PFSK-1 (cell line): ENCODE data around the gene FUT7.

Source experiments
- FOXP2 ChIP-seq: optimal IDR thresholded peaks from 2 replicates; pipeline ENCODE3; 2011; ENCODE audit warnings: borderline replicate concordance, control low read depth, inconsistent platforms; ENCODE audit not compliant: insufficient read depth; ENCODE audit errors: extremely low read length, extremely low read depth
- POLR2AphosphoS5 ChIP-seq: IDR thresholded peaks from 2 replicates; pipeline ENCODE4 v1.6.1; 2012; ENCODE audit warnings: low read depth, mild to moderate bottlenecking, control low read depth, low read length, moderate library complexity
- REST ChIP-seq, 2 experiments: IDR thresholded peaks; 2 replicates each; pipeline versions ENCODE4 v1.6.1 to v1.8.0; 2011 to 2012; ENCODE audit warnings: low read depth in 2 of 2, low read length in 2 of 2, control low read depth in 1 of 2, inconsistent platforms in 1 of 2, mild to moderate bottlenecking in 1 of 2, moderate library complexity in 1 of 2; ENCODE audit not compliant: insufficient read depth in 1 of 2
- SIN3A ChIP-seq: IDR thresholded peaks from 2 replicates; pipeline ENCODE4 v1.6.1; 2012; ENCODE audit warnings: mild to moderate bottlenecking, low read length, moderate library complexity, borderline replicate concordance; ENCODE audit not compliant: insufficient read depth
- TAF1 ChIP-seq: IDR thresholded peaks from 2 replicates; pipeline ENCODE4 v1.6.1; 2012; ENCODE audit warnings: low read length, control low read depth, borderline replicate concordance; ENCODE audit not compliant: insufficient read depth

The FUT7 gene

GRCh38 chr9:137023583-137023991 is 8.3 kb downstream of the FUT7 start:
- no peak for TF ChIP-seq SIN3A
- no peak for TF ChIP-seq REST (IDR thresholded peaks at IDR 0.05; ENCODE audit: insufficient read depth in 1 of 2, low read depth in 2 of 2, low read length in 2 of 2)
- TF ChIP-seq POLR2AphosphoS5, result no peak
- TF ChIP-seq TAF1, result no peak
- TF ChIP-seq FOXP2, result no peak

DNA sequence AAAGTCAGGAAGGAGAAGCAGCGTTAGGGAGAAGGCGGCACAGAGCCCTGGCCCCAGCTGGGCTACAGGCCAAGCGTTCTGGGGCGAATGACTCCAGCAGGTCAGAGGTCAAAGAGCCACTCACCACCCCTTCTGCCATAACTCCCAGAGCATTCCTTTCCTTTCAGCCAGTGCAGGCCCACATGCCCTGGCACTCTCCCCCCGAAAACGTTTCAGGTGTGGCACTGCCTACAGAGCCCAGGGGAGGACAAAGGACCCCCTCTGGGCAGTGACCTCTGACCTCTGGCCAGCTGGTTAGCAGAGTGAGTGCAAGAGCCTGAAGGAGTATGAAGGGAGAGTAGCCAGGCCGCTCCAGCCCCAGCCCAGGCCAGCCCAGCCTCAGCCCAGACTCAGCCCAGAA is 8.7 kb downstream of the FUT7 start:
- no peak for TF ChIP-seq TAF1
- TF ChIP-seq FOXP2, result no peak
- no peak for TF ChIP-seq POLR2AphosphoS5
- TF ChIP-seq SIN3A, result no peak
- no peak for TF ChIP-seq REST (IDR thresholded peaks at IDR 0.05; ENCODE audit: insufficient read depth in 1 of 2, low read depth in 2 of 2, low read length in 2 of 2)

- no peak for TF ChIP-seq TAF1
- TF ChIP-seq REST (IDR thresholded peaks at IDR 0.05; ENCODE audit: insufficient read depth in 1 of 2, low read depth in 2 of 2, low read length in 2 of 2), result no peak
- TF ChIP-seq SIN3A, result no peak
- TF ChIP-seq FOXP2, result no peak
- TF ChIP-seq POLR2AphosphoS5, result no peak
Observed at GRCh38 chr9:137022662-137023008, 9.3 kb downstream of the FUT7 start.

- TF ChIP-seq FOXP2 (no peak), REST (IDR thresholded peaks at IDR 0.05; ENCODE audit: insufficient read depth in 1 of 2, low read depth in 2 of 2, low read length in 2 of 2) (peak in 1 of 2 experiments; percentile 38; a peak in 1 of 4 replicates)
Observed at GRCh38 chr9:137021979-137022661, 9.8 kb downstream of the FUT7 start.

GRCh38 chr9:137021568-137021978 is 10.3 kb downstream of the FUT7 start:
- TF ChIP-seq TAF1 (no peak), POLR2AphosphoS5 (no peak), SIN3A (no peak), FOXP2 (no peak)
